Stimulated activated naive CD4-positive, alpha-beta T cell (primary cell): ENCODE measurements around the gene ISCU.
"Not testable (repeated sequence)": the region's sequence is repeated elsewhere in the genome, so short reads cannot be mapped to it uniquely, and the experiment has no call there.

ENCODE experiments used
- DNase-seq, 6 experiments: peaks; one replicate each; lab custom pipeline; 2025; lab: John Stamatoyannopoulos, UW

The ISCU gene

DNA sequence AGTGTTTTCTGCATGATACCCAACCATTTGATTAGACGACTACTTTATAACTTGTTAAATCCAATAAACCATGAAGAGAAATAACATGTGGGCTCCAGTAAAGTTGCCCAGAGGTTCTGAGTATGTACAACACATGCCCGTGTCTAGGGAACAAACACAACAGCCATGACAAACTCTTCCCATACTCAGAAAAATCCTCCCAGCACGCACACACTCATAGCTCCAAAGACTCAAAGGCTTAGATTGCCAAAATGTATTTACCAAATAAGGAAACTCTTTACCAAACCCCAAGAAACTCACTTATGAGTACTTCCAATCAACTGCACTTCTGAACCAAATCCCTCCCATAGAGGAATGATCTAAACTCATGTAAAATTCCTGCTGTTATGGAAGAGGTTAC lies 18.7 kb upstream of the ISCU start:
- DNase-seq, result no peak

DNA sequence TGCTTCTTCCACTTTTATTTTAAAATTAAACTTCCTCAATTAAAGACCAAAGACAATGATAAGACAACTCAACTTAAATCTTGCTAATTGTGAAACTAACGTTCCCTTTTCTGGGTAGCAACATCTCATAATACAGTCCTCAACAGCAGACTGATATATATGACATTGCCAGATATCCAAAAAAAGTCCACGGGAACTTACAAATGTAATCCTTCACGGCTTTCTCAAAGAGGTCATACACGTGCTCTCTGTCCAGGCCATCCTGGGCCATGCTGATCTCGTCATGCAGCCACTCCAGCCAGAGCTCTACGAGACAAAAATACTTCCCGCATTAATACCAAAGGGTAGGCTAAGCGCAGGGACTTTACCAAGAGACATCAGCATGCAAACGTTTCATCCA lies 14.7 kb upstream of the ISCU start:
- no peak for DNase-seq

DNA sequence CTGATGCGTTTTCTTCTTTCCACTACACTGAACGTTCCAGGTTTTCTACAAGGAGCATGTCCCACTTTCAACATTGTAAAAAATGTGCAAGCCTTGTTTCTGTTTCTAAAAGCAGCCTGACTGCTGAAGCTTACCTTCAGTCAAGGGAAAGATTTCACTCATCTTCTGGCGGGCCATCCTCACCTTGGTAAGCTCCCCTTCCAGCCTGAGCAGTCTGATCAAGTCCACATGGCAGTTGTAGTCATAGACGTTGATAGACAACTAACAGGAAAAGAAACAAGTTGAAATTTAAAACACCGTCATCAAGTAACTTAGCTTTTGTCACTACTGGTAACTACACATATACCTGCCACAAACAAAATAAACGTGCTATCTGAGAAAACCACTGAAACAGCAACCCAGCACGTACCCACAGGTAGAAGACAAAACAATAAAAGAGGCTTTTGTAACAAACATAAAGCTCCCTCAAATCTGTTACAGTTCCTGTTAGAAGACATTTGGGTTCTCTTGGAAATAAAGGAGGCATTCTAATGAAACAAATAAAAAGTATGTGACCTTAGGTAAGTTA lies 13.4 kb upstream of the ISCU start:
- DNase-seq, result no peak

DNA sequence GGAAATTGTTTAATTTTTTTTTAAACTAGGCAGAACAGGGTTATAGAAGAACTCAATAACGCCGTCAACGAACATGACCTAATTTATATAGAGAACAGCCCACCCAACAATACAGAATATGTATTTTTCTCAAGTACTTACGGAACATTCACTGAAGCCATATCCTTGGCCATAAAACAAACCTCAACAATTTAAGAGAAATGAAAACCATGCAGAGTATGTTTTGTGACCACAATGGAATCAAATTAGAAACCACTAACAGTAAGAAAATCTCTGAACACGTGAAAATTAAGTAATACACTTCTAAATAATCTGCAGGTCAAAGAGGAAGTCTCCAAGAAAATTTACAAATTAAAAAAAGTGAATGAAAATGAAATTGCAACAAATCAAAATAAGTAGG lies 10.9 kb upstream of the ISCU start:
- no peak for DNase-seq

DNA sequence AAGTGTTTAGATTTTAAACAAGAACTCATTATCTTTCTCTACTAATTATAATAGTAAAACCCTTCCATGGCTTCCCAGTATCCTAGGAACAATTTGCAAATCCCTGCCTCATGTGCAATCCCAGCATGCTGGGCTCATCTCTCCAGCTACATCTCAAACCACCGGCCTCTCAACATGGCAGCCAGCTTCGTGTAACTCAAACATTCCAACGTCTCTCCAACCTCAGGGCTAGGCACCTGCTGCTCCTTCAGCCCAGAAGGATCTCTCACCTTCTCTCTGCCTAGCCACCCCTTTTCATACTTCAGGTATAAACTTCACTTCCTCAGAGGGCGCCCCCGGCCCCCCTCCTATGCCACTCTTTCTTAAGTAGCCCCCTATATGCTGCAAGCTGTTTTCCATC lies 8.6 kb upstream of the ISCU start:
- no peak for DNase-seq

DNA sequence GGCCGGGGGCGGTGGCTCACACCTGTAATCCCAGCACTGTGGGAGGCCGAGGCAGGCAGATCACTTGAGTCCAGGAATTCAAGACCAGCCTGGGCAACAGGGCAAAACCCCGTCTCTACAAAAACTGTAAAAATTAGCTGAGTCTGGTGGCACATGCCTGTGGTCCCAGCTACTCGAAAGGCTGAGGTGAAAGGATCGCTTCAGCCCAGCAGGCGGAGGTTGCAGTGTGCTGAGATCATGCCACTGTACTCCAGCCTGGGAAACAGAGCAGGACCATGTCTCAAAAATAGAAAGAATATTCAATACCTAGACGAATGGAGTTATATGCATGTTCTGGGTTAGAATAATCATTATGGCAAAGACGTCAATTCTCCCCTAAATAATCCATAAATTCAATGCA lies 7.0 kb upstream of the ISCU start:
- not testable (repeated sequence) for DNase-seq

DNA sequence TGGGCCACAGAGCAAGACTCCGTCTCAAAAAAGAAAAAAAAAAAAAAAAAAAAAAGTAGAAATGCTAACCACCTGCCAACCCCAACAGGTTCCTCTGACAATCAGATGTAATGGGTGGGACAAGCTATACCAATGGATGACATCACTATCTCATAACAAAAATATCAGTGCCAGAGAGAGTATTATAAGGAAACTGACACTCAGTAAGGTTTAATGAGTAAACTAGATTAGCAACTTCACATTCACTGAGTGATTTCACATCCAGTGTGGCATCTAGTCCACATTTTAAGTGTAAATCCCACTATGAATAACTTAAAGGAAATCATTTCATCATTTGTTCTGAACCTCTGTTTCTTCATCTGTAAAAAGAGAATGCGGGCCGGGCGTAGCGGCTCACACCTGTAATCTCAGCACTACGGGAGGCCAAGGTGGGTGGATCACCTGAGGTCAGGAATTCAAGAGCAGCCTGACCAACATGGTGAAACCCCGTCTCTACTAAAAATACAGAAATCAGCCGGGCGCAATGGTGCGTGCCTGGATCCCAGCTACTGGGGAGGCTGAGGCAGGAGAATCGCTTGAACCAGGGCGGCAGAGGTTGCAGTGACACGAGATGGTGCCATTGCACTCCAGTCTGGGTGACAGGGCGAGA lies 3.3 kb upstream of the ISCU start:
- no peak for DNase-seq

DNA sequence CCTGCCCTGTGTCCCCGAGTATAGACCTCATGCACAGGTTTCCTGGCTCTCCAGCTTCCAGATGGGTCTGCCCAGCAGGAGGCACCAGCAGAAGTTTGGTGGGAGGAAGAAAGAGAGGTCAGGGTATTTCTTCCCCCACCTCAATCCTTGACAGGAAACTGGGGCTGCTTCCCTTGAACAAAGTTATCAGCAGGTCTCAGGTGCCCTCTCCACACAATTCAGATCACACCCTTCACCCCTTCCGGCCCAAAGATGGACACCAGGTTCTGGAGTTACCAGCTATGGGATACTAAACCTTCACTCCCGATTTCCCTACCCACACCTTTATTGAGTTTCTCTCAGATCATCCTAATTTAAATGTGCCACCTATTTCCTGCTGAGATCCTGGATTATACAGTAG lies 2.6 kb upstream of the ISCU start:
- DNase-seq, result no peak

DNA sequence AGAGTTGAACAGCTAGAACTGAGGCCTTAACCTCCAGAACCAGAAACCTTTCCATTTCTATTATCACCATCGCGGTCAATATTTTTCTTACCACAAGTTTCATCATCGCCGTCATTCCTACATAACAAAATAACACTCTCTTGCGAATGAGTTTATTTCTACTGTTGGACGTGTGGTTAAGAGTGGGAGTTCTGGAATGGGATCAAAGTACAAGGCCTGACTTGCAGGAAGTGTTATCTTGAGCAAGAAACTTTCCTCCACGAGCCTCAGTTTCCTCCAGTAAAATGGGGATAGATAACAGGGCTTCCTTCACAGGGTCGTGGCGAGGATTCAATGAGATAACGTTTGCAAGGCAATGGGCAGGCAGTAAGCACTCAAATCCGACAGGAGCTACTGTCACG lies 2.1 kb upstream of the ISCU start:
- DNase-seq, result no peak

DNA sequence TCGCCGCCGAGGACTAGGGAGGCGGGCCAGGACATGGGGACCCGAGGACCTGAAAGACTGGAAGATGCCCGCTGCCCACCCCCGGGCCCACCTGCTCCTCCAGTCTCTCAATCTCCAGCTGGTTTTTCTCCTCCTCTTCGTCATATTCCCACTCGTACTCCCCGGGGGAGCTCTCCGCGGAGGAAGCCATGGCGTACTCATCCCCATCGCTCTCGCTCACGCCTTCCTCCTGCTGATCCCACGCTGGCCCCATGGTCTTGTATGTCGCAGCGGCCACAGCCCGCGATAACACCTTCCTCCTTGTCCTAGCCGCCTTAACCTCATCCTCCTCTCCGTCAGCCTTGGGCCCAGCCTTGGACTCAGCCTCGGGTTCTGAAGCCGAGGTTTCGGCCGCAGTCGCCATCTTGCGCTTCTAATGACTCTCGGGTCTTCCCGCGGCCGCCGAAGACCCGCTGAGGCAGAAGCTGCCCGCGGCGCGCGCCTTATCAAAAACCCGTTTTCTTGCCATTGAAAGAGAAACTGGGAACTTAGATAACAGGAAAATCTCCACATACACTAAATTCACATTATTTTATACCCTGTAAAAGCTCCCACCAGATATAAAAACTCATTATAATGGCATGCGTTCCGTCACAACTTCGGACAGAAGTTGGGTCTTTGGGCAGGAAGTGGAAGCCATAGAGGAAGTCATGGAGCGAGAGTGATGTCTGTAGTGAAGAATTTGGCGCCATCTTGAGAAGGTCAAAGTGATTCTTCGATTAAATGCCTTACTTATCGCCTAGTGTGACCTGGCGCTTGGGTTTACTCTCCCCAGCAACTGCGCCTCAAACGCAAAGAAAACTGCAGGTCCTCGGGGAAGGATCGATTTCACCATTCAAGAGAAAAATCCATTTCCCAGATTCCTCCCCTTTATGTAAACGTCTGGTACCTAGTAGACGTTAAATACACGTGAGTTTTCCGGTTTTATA lies 1.4 kb upstream of the ISCU start, which contains the start of gene SART3:
SART3 (minus strand) TSS at position 422 of the 968 bp plus-strand sequence; CDS start at position 403, 19 bp downstream.
- DNase-seq, result peak; percentile 60 to 95 (median 84)

DNA sequence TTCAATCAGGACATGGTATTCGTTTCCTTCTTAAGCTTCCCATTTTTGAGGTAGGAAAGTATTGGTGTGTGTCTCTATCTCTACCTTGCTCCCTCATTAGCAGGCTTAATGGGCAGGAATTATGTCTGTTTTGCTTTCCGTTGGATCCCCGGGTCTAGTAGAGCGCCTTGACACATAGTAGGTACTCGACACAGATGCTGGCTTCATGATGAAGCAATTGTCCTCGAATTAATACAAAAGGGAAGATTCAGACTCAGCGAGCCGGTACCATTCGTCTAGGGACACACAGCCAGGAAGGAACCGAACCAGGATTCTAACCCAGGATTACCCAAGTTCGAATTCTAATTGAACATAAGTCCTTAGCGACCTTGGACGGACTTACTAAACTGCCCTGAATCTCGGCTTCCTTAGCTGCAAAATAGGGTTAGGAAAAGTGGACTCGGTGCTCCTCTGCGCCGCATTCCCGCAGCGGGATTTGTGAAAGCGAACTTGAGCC lies 496 bp upstream of the ISCU start:
- no peak for DNase-seq

DNA sequence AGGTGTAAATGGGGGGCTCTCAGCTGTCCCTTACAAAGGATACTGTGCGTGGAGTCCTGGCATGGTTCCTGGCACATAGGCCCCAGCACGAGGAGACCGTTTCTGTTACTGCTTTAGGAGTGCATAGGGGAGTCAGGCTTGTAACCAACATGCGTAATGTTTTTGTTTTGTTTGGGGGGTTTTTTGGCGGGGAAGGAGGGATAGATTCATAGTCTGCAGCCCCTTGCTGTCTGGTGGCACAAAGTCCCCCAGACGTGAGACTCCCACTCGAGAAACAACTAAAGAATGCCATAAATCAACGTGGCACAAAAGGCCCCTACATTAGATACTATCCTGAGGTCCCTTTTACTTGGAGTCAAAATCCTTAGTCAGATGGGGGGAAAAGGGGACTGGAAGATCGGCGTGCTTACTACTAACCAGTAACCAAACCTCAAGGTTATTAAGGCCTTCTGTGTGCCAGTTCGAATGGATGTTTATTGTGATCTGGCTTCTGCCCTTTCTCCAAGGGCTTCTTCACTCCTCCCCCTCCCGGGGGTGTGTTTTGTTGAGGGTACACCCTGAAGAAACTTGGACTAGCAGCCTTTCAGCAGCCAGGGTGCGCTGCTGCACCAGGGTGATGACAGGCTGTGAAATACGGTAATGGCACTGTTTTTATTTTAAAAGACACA lies 874 bp downstream of the ISCU start:
- DNase-seq, result peak; percentile 76 to 88 (median 82)

DNA sequence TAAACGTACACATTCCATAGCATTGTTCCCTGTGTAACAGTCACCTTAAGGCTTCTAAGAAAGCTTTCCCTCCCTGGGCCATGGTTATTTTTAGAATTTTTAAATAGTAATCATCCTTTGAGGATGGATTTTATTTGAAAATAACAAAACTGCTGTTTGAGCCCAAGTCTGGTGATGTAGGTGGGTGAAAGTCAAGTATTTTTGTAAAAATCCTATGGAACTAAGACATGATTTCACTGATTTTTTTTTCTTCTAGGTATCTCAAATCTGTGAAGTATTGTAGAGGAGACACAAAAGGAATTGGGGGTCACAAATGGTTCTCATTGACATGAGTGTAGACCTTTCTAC lies 1.4 kb downstream of the ISCU start:
- DNase-seq, result no peak

DNA sequence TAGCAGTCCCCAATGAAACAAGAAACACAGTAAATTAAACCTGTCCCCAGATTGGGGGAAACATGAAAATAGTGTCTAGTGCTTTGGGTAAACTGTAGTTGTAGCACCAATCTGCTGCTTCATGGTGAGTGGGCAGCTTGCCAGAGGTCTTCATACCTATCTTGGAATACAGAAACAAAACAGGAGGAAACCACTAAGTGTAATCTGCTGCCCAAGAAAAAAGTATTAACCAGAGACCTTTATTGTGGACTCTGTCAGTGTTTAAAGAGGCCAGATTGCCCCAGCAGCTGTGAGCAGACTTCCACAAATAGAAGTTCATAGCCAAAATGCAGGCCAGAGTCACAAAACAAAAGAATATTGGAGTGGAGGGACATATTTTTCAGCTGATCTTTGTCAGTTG lies 2.3 kb downstream of the ISCU start:
- no peak for DNase-seq

DNA sequence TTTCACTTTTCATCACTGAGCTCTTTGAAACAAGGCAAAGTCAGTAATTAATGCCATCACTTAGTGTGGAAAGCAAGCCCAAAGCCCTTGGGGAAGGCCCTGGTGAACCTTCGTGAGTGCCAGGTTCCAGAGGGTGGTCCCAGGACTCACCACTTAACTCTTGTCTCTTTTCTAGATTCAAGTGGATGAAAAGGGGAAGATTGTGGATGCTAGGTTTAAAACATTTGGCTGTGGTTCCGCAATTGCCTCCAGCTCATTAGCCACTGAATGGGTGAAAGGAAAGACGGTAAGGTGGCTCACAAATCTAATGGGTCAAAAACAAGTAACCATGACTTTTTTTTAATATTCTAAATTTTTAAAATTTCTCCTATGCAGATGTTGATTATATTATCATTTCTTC lies 2.8 kb downstream of the ISCU start:
- DNase-seq, result no peak

DNA sequence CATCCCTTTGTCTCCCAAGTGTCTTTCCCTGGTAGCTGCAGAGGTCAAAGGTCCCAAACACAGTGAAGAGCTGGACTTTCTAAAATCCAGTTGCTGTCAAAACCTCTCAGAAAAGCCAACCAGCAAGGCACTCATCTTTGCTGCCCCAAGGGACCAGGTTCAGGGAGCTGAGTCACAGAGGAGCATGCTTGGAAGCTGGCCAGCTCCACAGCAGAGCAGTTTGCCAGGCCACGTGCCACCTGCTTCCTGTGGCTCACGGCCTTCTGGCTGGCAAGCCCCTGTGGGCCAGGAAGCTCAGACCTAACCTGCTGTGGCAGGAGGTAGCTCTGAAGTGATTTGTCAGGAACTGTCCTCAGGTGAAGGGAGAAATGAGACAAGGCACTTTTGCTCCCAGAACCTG lies 3.6 kb downstream of the ISCU start:
- peak in 5 of 6 experiments; percentile 12 to 46 (median 19) for DNase-seq

DNA sequence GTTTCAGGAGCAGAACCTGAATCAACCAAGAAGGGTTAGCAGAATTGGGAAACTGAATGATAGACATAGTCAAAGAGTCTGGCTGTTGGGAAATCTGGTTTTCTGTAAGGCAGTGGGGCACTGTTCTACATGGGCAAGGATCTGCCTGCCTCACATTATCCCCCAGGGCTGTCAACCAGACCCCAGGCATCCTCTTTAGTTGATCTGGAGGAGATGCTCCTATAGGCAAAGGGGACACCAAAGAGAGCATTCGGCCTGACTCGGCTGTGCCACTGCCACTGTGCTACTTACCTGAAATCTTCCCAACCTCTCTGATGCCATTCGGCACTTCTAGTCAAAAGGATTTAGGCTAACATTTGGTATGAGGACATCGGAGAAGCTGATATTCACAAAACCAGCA lies 4.1 kb downstream of the ISCU start:
- no peak for DNase-seq

DNA sequence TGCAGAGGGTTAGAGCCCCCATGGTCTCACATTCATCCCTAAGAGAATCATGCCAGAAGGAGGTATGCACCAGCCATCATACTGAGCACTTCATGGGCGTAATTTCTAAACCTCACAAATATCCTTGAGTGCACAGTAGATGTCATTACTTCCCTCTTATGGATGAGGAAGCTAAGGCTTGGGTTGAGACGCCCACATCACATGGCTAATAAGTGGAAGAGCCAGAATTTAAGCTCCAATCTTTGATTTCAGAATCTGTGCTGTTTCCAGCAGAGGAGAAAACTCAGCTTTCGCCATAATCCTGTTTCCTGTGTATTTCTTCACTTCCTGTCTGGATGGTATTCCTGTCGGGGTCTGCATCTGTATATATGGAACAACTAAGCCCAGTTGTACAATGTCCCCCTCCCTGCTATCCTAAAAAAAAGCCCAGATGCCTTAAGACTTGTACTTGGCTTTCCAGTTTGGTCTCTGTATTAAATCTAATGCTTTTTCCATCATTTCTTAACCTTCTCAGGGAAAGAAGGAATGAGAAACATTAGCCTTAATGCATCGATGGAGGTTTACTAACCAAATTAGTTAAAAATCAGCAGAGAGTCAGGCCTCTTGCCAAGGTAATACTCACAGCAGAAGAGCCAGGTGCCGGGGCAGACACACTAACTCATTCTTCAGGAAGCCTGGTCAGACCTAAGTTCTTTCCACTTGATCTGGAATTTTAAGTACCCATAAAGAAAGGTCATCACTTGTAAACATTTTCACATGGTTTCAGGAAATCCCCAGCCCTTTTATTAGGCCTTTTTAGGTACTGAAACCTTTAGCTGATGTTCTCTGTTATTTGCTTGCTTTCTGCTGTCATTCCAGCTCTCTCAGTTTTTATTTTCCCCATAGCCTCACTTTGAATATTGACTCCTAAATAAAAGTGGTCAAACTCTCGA lies 5.3 kb downstream of the ISCU start:
- no peak for DNase-seq

DNA sequence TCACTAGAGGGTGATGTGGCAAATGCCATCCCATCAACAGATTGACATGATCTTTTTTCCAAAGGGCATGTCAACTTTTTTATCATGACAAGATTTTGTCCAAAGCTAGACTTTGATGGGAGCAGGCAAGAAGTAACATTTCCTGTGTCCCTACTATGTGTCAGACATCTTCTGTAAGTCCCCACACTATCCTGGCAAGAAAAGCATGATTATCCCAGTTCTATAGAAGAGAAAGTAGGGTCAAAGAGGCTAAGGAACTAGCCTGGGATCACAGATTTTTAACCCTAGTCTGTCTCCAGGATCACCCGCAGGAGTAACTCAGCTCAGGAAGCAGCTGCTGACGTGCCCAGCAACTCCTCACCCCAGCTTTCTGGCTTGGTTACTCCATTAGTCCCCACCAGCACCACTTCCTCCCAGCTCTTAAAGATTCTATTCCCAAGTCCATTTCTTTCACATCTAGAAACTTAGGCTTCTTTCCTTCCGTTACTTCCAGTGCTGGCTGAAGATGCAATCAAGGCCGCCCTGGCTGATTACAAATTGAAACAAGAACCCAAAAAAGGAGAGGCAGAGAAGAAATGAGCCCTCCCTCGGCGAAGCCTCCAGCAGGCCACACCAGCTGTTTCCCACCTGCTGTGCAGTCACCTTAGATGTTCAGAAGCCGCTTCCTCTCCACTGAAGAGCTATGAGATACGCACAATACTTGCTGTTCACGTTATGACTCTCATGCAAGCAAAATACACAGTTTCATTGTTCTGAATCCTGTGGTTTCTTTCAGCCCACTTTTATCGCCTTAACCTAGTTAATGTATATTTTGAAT lies 6.2 kb downstream of the ISCU start:
- DNase-seq, result peak; percentile 53 to 89 (median 72)
